Measurements from ENCODE around the gene WNT2B. TPM values are rescaled to one million over a fixed set of nuclear protein-coding genes. Genes with fewer than 3 reads are reported as not detected.

WNT2B gene
- total and polyA plus RNA-seq, 2 donors (not counting 3 experiments of a cell fraction or from before 2014, with no cell fraction given) = 1.5 to 3.6 TPM

- Histone ChIP-seq H3K9me3 (replicated peaks; ENCODE audit: control insufficient read depth, insufficient read depth, low read length) (no peaks in the 10 kb centered on the region), H3K36me3 (ENCODE audit: control insufficient read depth in 2 of 2, extremely low read depth in 1 of 2, insufficient read depth in 2 of 2, low read length in 2 of 2) (peaks cover 18 to 25% of the 10 kb centered on the region in 2 experiments), H3K27ac (ENCODE audit: insufficient read depth, low read depth, low read length) (no peak overlapping the region), H3K9ac (replicated peaks; ENCODE audit: extremely low read depth, insufficient read depth, low read length) (no peak overlapping the region), H3K27me3 (ENCODE audit: control insufficient read depth in 2 of 2, insufficient read depth in 2 of 2, low read length in 2 of 2) (no peaks in the 10 kb centered on the region), H3K9me1 (replicated peaks; ENCODE audit: control insufficient read depth, extremely low read depth, insufficient read depth, low read length) (no peaks in the 10 kb centered on the region), H3K4me1 (ENCODE audit: control insufficient read depth, extremely low read depth, insufficient read depth, low read length) (peaks cover 25% of the 10 kb centered on the region), H4K20me1 (replicated peaks; ENCODE audit: control insufficient read depth, extremely low read depth, insufficient read depth, low read length) (no peaks in the 10 kb centered on the region), H2AFZ (ENCODE audit: low read depth, low read length) (no peak overlapping the region), H3K4me3 (replicated peaks in 1 of 3; ENCODE audit: insufficient read depth in 1 of 3, low read depth in 1 of 3, low read length in 3 of 3) (no peak overlapping the region), H3K79me2 (ENCODE audit: control insufficient read depth, insufficient read depth, low read length) (peaks cover 19% of the 10 kb centered on the region), H3K4me2 (ENCODE audit: insufficient read depth, low read length) (no peak overlapping the region)
- CTCF ChIA-PET = interaction anchor here (1.2 to 7.6 kb wide), 3 partner anchors 9 to 212 kb away, joined by 3 to 67 read pairs (median 5); no protein-coding TSS in a partner anchor
- dilution Hi-C loops (cut with MboI; ENCODE audit: extremely low pct_ligation_motif_present, low sequenced_read_pairs) (no loop called here), intact Hi-C loops (cut with micrococcal nuclease) (no loop called here)
- POLR2A ChIA-PET = no interaction called here
- no peak for TF ChIP-seq JUN (IDR thresholded peaks at IDR 0.05; ENCODE audit: borderline replicate concordance, insufficient read depth, insufficient read length, low read depth)
- no peak for TF ChIP-seq CTCF (IDR thresholded peaks at IDR 0.05; ENCODE audit: extremely low read depth in 1 of 2, insufficient read depth in 1 of 2, low read depth in 1 of 2, low read length in 2 of 2)
- no peak for TF ChIP-seq POLR2AphosphoS5 (IDR thresholded peaks at IDR 0.05; ENCODE audit: insufficient read depth, low read depth, low read length)
- TF ChIP-seq MYC (IDR thresholded peaks at IDR 0.05; ENCODE audit: low read depth, low read length) = no peak
- no peak for TF ChIP-seq MAX (IDR thresholded peaks at IDR 0.05; ENCODE audit: insufficient read depth, insufficient read length)
- no peak for TF ChIP-seq POLR2A (IDR thresholded peaks at IDR 0.05; ENCODE audit: low read depth, low read length)
- TF ChIP-seq FOS (IDR thresholded peaks at IDR 0.05; ENCODE audit: borderline replicate concordance, insufficient read depth, low read length) = no peak
- no peak for TF ChIP-seq EZH2 (IDR thresholded peaks at IDR 0.05; ENCODE audit: borderline replicate concordance, low read depth, low read length, severe bottlenecking)
- no peak for TF ChIP-seq GATA2 (IDR thresholded peaks at IDR 0.05; ENCODE audit: insufficient read depth, insufficient read length, low read depth, low read length)
- no TSS peak for BruUV-seq (replicated peaks)
- DNase-seq (ENCODE audit: low read depth, low spot score) (no peak), FAIRE-seq (no peak)
These were observed 47.4 kb upstream of the WNT2B start for GRCh38 chr1:112461200-112461871.
